Glutamatergic neuron (in vitro differentiated cells): Measurements from ENCODE around the gene SEMA4D. TPM values are rescaled to one million over a fixed set of nuclear protein-coding genes. Genes with fewer than 3 reads are reported as not detected.
"Not testable (repeated sequence)": the region's sequence is repeated elsewhere in the genome, so short reads cannot be mapped to it uniquely, and the experiment has no call there.

Source experiments
- DNase-seq: peaks from one replicate; pipeline ENCODE4 v3.0.0; 2022
- H3K27ac Mint-ChIP-seq: one replicate; pipeline ENCODE4 v1.8.0; 2020; ENCODE audit warnings: mild to moderate bottlenecking, mixed read lengths, inconsistent platforms; ENCODE audit not compliant: unreplicated experiment
- H3K27me3 Mint-ChIP-seq: one replicate; pipeline ENCODE4 v1.8.0; 2020; ENCODE audit warnings: mild to moderate bottlenecking, moderate library complexity, mixed read lengths, inconsistent platforms; ENCODE audit not compliant: unreplicated experiment
- H3K36me3 Mint-ChIP-seq: one replicate; pipeline ENCODE4 v1.8.0; 2020; ENCODE audit warnings: mild to moderate bottlenecking, mixed read lengths, inconsistent platforms; ENCODE audit not compliant: unreplicated experiment
- H3K4me1 Mint-ChIP-seq: one replicate; pipeline ENCODE4 v1.8.0; 2020; ENCODE audit warnings: mild to moderate bottlenecking, low read depth, mixed read lengths, inconsistent platforms; ENCODE audit not compliant: unreplicated experiment
- H3K4me3 Mint-ChIP-seq: one replicate; pipeline ENCODE4 v1.8.0; 2020; ENCODE audit warnings: mild to moderate bottlenecking, mixed read lengths, inconsistent platforms; ENCODE audit not compliant: unreplicated experiment
- H3K9me3 Mint-ChIP-seq: one replicate; pipeline ENCODE4 v1.8.0; 2020; ENCODE audit warnings: mild to moderate bottlenecking, moderate library complexity, mixed read lengths, inconsistent platforms; ENCODE audit not compliant: unreplicated experiment
- CTCF ChIP-seq: fragments of 200-600 bp; sonication (generic); IDR thresholded peaks from one replicate; pipeline ENCODE4 v1.5.0; 2021; ENCODE audit not compliant: partially characterized antibody, unreplicated experiment
- total RNA-seq: library from RNA; stranded (reverse); fragmentation: NEBNext Ultra II Directional; extraction: Animal tissue kit (Norgen Biotek cat#: 25700); gene quantifications from one replicate; pipeline ENCODE4 v1.2.1, GENCODE V29; 2021; ENCODE audit not compliant: unreplicated experiment

The SEMA4D gene
- total RNA-seq, 1 donor from 2014 or later, result 192 TPM

GRCh38 chr9:89480825-89481537 lies 16.9 kb downstream of the SEMA4D start:
- H3K4me3 Mint-ChIP-seq, result peak overlapping the region; percentile 74
- TF ChIP-seq CTCF, result no peak
- peaks cover 6% of the 10 kb centered on the region for H3K36me3 Mint-ChIP-seq
- peaks cover 15% of the 10 kb centered on the region for H3K27me3 Mint-ChIP-seq
- H3K27ac Mint-ChIP-seq, result peak overlapping the region; percentile 96
- H3K9me3 Mint-ChIP-seq, result peaks cover 7% of the 10 kb centered on the region
- H3K4me1 Mint-ChIP-seq, result peaks cover 69% of the 10 kb centered on the region
- no peak for DNase-seq

GRCh38 chr9:89480372-89480771 lies 17.5 kb downstream of the SEMA4D start:
- not testable (repeated sequence) for H3K36me3 Mint-ChIP-seq, DNase-seq, H3K9me3 Mint-ChIP-seq, H3K4me3 Mint-ChIP-seq, H3K27ac Mint-ChIP-seq
- peaks cover 15% of the 10 kb centered on the region for H3K27me3 Mint-ChIP-seq
- peaks cover 75% of the 10 kb centered on the region for H3K4me1 Mint-ChIP-seq

- not testable (repeated sequence) for H3K9me3 Mint-ChIP-seq, H3K36me3 Mint-ChIP-seq, DNase-seq, H3K27ac Mint-ChIP-seq, H3K4me3 Mint-ChIP-seq
- peaks cover 15% of the 10 kb centered on the region for H3K27me3 Mint-ChIP-seq
- peaks cover 71% of the 10 kb centered on the region for H3K4me1 Mint-ChIP-seq
Observed at GRCh38 chr9:89479669-89480011, 18.3 kb downstream of the SEMA4D start.

- H3K4me3 Mint-ChIP-seq, result no peak overlapping the region
- peaks cover 16% of the 10 kb centered on the region for H3K27me3 Mint-ChIP-seq
- no peak for TF ChIP-seq CTCF
- peaks cover 71% of the 10 kb centered on the region for H3K4me1 Mint-ChIP-seq
- DNase-seq, result no peak
- H3K27ac Mint-ChIP-seq, result no peak overlapping the region
- H3K36me3 Mint-ChIP-seq, result peaks cover 6% of the 10 kb centered on the region
- H3K9me3 Mint-ChIP-seq, result peaks cover 8% of the 10 kb centered on the region
Observed at GRCh38 chr9:89478821-89479668, 18.9 kb downstream of the SEMA4D start.

GRCh38 chr9:89477811-89478630 lies 19.9 kb downstream of the SEMA4D start:
- no peak for DNase-seq
- Mint-ChIP-seq H3K4me3 (peak overlapping the region; percentile 32), H3K36me3 (peaks cover 6% of the 10 kb centered on the region), H3K9me3 (peaks cover 13% of the 10 kb centered on the region), H3K27ac (peak overlapping the region; percentile 39), H3K27me3 (peaks cover 14% of the 10 kb centered on the region), H3K4me1 (peaks cover 64% of the 10 kb centered on the region)
- TF ChIP-seq CTCF, result no peak
